NCI-H748 treated with DMSO at 0.1 percent for 48 hours (cell line): Measurements from ENCODE around the gene IRF2.

Source experiments
- DNase-seq: peaks from one replicate; lab custom pipeline; 2025; lab: John Stamatoyannopoulos, UW

The IRF2 gene

GRCh38 chr4:184450743-184451535, 23.4 kb downstream of the IRF2 start:
- no peak for DNase-seq

- DNase-seq, result no peak
Observed at GRCh38 chr4:184450045-184450444, 24.3 kb downstream of the IRF2 start.

GRCh38 chr4:184448821-184449220, 25.5 kb downstream of the IRF2 start:
- DNase-seq, result no peak

- DNase-seq, result no peak
Observed at GRCh38 chr4:184448141-184448540, 26.2 kb downstream of the IRF2 start.

- DNase-seq, result no peak
Observed at GRCh38 chr4:184447664-184448063, 26.7 kb downstream of the IRF2 start.

GRCh38 chr4:184446132-184446658, 28.2 kb downstream of the IRF2 start:
- DNase-seq, result no peak

GRCh38 chr4:184444953-184445309, 29.4 kb downstream of the IRF2 start:
- DNase-seq, result no peak

- DNase-seq, result no peak
Observed at GRCh38 chr4:184444215-184444952, 30.0 kb downstream of the IRF2 start.

GRCh38 chr4:184443318-184443717, 31.0 kb downstream of the IRF2 start:
- no peak for DNase-seq

- no peak for DNase-seq
Observed at GRCh38 chr4:184442314-184442635, 32.1 kb downstream of the IRF2 start.

GRCh38 chr4:184441461-184442313, 32.7 kb downstream of the IRF2 start:
- DNase-seq, result no peak

GRCh38 chr4:184440595-184441358, 33.6 kb downstream of the IRF2 start:
- no peak for DNase-seq

- DNase-seq, result no peak
Observed at GRCh38 chr4:184439856-184440594, 34.3 kb downstream of the IRF2 start.

- DNase-seq, result no peak
Observed at GRCh38 chr4:184439386-184439785, 35.0 kb downstream of the IRF2 start.

- DNase-seq, result no peak
Observed at GRCh38 chr4:184438375-184438774, 36.0 kb downstream of the IRF2 start.

GRCh38 chr4:184437565-184438265, 36.6 kb downstream of the IRF2 start:
- peak; percentile 23 for DNase-seq

GRCh38 chr4:184434501-184435066, 39.8 kb downstream of the IRF2 start:
- DNase-seq, result no peak

- DNase-seq, result no peak
Observed at GRCh38 chr4:184434021-184434420, 40.3 kb downstream of the IRF2 start.

GRCh38 chr4:184433258-184433892, 41.0 kb downstream of the IRF2 start:
- no peak for DNase-seq
